HG03571 (cell line): Measurements from ENCODE around the gene CBLN3.
"Not testable (repeated sequence)": the region's sequence is repeated elsewhere in the genome, so short reads cannot be mapped to it uniquely, and the experiment has no call there.

ENCODE experiments used
- ATAC-seq: cut with Tn5 transposase; IDR thresholded peaks from one replicate; pipeline ENCODE4 v1.9.1; 2021; ENCODE audit not compliant: unreplicated experiment

The CBLN3 gene

DNA sequence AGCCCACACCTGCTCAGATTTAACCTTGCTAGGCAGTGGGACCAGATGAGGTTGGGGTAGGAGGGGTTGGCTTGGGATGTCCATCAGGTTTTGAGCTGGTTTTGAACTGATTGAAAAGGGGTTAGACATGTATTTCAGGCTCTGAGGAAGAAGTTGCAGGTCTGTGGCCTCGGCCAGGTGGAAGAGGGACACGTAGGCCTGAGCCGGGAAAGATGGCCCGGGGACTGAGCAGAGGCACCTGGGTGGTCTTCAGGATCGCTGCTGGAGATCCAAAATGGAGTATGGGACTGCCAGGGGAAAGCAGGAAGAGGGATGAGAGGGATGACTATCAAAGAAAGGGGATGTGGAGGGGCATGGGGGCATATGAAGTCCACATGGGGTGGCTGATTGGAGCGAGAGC is 23.1 kb downstream of the CBLN3 start:
- ATAC-seq, result no peak

DNA sequence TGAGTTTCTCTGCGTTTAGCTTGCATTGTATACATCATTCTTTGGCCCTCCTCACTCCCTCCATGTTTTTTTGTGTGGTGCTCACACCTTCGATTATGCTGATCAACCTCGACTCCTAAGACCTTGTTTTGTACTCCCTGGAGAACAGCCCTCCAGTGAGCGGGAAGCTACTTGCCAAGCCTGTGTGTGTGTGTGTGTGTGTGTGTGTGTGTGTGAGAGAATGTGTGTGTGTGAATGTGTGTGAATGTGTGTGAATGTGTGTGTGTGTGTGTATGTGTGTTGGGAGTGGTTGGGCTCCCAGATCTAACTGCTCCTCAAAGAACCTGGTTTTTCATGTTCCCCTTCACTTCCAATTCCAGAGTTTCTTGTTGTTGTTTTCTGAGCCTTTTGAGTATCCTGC is 24.7 kb downstream of the CBLN3 start:
- no peak for ATAC-seq

- ATAC-seq, result no peak
Measured at GRCh38 chr14:24403294-24403998, 26.0 kb downstream of the CBLN3 start.

DNA sequence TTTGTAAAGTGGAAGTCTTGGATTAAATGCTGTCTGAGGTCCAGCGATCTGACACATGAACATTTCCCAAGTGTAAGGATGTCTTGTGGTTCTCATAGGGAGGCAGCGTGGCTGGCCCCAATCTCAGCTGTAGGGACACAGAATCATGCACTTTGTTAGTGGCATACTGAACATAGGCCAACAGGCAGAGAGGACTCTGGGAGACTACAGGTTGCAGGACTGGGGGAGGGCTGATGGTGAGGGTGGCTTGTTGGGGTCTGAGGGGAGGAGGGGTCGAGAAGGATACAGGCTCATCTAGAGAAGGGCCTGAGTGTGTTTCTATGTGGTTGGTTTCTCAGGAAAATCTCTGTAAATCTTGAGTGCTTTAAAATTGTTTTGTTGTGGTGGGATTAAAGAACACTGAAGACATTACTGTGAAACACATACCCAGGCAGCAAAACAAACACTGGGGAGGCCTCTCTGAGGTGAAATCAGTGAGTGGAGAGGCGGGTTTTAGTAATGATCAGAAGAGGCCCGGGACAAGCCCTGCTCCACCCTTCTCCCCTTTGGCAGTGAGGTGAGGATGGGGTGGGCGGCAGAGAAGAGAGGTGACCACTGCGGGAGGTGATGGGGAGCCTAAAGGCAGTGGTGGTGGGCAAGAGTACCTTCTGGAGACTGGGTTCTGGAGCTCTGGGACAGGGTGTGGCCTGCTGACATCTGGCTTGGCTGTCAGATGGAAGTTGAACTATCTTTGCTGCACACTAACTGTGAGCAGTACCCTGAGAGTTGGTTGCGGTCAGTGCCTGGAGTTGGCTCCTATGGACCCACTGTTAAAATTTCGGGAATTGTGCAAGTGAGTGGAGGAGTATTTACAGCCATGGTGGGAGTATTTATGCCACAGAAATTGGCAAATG is 27.4 kb downstream of the CBLN3 start:
- no peak for ATAC-seq

DNA sequence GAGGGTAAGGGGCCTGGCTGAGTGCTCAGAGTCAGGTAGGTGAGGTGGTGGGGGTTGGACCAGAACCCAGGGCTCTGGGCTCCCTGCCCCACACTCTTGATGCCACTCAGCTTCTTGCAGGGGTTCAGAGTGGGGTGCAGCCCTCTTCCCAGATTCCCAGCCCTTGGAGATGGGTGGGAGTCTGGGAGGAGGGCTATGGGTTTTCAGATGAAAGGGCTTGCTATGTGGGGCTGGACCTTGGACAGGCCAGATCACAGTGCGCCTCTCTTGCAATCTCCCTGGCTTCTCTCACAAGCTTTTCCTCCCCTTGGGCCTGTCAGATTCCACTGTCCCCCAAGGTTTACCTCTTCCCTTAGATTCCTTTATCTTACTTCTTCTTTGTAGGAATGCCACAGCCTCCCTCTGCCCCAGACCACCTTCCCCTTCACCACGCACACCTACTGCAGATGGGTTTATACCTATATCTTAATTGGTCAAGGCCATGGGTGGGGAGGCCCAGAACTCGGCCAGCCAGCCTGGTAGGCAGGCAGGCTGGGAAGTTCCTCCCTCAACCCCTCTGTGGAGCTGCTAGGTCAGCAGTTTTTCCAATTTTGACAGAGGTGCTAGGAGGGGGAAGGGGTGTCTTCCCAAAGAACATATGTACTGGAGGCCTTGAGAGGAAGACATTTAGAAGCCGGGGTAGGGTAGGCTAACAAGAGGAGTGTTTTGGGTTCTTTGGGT is 29.3 kb downstream of the CBLN3 start:
- ATAC-seq, result no peak

DNA sequence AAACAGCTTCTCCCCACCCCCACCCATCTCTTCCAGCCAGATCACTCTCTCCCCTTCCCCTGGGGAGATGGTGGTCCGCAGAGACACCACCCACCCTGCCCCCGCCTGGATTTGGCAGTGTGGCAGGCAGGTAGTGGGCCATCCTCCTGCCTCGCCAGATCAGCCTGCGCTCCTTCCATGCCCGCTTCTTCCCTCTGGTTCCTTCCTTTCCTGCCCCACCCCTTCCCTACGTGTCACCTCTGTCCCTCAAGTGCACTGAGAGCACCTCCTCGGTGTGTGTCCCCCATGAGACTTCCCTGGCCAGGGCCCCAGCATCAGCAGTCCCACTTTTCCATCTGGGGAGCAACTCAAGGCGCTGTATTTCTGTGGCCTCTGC is 30.0 kb downstream of the CBLN3 start:
- no peak for ATAC-seq

GRCh38 chr14:24398653-24399446 is 30.6 kb downstream of the CBLN3 start, which contains the start of gene NYNRIN:
Gene NYNRIN, plus strand, starts transcription at chr14:24399003. Its CDS starts 244 bp downstream, at chr14:24399247.
- ATAC-seq, result no peak

DNA sequence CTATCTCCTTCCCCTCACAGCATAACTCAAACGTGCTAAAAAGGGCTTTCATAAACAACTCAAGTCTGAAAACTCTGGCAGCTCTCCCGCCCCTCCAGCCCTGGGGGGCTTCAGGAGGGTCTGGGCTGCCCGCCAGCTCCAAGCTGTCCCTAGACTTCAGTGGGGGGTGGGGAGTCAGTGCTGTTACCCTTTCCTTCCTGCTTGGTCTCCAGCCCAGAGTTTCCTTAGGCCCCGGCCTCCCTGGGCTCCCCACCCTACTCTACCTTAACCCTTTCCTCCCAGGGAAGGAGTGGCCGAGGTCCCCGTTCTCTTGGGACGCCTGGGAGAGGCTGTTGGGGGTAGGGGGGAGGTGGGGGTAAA is 31.2 kb downstream of the CBLN3 start:
- ATAC-seq, result no peak

GRCh38 chr14:24397639-24398292 is 31.7 kb downstream of the CBLN3 start:
- ATAC-seq, result no peak

DNA sequence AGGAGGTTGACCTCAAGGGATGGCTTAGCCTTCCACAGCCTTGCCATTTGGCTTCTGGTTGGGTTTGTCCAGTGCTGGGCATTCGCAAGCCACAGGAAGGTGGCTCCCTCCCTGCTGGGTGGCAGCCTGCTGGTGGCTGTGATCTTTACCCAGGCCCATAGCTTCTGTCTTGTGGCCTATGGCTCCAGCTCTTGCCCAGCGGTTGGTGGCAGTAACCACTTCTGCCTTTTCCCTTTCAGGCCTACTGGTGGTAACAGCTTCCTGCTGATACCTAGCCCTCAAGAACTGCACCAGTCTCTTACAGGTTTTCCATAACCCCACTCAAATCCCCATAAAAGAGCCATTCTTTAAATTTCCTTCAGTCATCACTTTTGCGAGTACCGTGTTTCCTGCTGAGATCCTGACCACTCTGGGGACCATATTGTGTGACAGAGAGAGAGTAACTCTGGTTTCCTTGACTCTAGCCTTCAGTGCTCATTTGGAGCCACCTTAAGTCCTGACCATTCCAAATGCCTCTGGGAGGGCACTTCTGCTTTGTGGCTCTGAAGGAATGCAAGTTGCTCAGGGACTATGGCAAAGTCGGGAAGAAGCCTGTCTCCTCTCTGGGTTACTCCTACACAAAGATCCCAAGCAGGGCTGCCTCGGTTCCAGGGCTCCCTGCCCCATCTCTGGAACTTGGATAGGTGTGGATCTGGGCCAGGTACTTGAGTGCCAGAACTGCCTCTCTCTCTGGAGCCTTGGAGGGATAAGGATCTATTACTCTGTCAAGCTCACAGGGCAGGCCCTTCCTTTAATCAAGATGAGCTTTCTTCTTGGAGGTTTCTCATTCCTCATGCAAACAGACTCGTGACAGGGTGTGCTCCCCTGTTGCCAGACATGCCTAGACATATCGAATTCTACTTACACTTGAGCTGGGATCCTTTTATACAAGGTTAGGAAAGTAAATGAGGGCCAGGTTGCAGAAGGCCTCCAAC is 33.6 kb downstream of the CBLN3 start:
- no peak for ATAC-seq

GRCh38 chr14:24394275-24394674 is 35.2 kb downstream of the CBLN3 start:
- ATAC-seq, result no peak

DNA sequence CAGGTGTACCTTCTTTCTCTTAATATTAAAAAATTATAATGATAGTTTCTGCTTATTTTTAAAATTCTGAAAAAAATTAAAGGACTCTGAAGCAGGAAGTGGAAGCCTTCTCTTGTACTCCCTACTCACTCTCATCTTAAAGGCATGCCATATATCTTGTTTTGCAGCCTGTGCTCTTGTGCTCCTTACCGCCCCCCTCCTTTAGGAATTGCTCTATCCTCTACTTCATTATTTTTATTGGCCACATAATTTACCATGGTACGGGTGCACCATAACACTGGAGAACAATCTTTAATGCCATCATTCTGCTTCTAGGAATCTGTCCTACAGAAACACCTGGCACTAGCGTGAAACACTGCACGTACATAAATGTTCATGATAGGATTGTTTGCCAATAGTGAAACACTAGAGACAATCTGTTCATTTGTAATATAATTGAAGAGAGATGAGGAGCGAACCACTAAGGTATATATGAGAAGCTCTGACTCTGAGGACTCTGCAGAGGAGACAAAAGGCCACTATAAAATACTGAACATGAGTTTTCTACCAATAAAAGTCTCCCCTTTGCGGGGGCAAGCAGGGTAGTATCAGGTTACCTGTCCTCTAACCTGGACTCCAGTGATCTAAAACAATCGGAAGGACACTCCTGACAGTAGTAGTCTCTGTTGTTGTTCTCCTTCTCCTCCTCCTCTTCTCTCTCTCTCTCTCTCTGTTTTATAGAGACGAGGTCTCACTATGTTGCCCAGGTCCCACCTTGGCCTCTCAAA is 37.0 kb downstream of the CBLN3 start:
- no peak for ATAC-seq

- no peak for ATAC-seq
Measured at GRCh38 chr14:24390701-24391468, 38.6 kb downstream of the CBLN3 start.

DNA sequence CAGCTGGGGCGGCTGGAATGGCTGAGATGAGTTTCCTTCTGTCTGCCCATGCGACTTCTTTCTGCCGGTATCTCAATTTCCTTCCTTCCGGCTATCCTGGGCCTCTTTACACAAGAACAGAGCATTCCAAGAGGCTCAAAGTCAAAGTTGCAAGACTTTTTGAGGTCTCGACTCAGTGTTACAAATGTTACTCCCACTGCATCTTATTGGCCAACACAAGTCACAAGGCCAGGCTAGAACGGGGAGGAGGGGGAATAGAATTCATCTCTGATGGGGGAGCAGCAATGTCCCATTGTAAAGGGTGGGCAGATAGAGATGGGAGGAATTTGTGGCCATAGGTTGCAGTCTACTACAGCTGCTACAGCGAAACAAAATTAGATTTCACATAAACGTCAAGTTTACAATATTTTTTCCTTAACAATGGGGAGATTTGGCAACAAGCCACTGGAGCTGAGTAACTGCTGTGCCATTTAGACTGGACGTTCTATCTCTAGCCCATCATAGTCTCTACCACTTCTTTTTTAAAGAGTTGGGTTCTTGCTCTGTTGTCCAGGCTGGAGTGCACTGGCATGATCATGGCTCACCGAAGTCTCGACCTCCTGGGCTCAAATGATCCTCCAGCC is 40.1 kb downstream of the CBLN3 start:
- ATAC-seq, result no peak

GRCh38 chr14:24388474-24389179 is 40.8 kb downstream of the CBLN3 start:
- ATAC-seq, result no peak

DNA sequence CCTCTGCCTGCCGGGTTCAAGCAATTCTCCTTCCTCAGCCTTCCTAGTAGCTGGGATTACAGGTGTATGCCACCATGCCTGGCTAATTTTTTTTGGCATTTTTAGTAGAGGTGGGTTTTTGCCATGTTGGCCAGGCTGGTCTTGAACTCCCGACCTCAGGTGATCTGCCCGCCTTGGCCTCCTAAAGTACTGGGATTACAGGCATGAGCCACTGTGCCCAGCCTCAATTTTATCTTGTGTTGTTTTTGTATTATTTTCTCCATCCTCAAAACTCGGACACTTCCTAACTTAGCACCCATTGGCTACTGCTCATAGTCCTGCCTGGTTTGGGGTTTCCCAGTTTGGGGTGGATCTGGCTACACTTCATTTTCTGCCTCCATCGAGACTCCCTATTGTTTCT is 41.9 kb downstream of the CBLN3 start:
- not testable (repeated sequence) for ATAC-seq

DNA sequence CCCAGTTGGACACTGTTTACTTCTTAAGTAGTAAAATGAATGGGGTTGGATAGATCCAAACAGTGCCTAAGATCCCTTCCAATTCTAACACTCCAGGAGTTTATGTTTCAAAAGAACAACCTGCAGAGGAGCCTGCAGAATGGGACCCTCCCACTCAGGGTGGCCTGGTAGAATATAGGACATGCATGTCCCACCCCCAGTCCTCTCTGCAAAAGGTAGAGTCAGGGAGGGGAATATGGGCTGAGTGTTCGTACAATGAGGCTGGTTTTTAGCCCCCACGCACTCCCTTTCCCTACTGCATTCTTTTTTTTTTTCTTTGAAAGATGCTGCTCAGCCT is 42.5 kb downstream of the CBLN3 start:
- no peak for ATAC-seq
